ENCODE results near the gene SORBS2. TPM values are rescaled to one million over a fixed set of nuclear protein-coding genes. Genes with fewer than 3 reads are reported as not detected.

SORBS2 gene
- total RNA-seq, 1 experiment from 2014 or later = 0.34 TPM

DNA sequence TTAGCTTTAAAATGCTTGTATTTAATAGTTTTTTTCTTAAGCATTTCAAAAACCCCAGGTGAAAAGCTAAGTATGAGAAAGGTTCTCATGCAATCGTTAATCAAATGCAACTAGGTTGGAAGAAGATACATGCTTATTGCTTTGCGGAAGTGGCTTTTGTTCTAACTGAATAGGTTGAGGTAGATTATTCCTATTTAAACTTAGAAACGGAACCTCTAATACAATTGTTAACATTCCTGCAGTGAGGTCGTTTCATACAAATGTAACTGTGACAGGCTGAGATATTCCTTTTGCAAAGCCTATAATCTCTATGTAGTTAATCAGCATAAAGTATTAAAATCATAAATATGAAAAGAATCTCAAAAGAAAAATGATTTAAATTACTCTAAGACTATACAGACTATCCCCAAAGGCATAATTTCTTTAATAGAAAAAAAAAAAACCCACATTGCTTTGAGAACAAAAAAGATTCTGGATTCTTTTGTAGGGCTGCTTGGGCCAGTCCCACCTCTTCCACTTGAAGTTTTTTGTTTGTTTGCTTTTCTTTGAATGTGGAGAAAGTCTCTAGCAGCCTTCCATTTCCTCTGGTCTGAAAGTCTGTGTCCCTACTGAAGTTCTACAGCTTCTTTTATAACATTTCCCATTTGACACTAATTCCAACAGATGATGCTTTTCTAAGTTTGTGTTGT, 25.6 kb upstream of the SORBS2 start:
- BruUV-seq (replicated peaks) = no TSS peak
- H3K9me3 ChIP-seq (ENCODE audit: control insufficient read depth in 1 of 2, insufficient read depth in 1 of 2, low read depth in 1 of 2, low read length in 2 of 2) = no peaks in the 10 kb centered on the region
- peaks cover 8 to 23% of the 10 kb centered on the region in 2 experiments for H3K4me1 ChIP-seq (ENCODE audit: control insufficient read depth in 1 of 2, insufficient read depth in 2 of 2, low read length in 2 of 2)
- no peak for TF ChIP-seq CEBPB (IDR thresholded peaks at IDR 0.05; ENCODE audit: low read depth)
- TF ChIP-seq POLR2AphosphoS5 (IDR thresholded peaks at IDR 0.05; ENCODE audit: low read depth, low read length) = no peak
- no peak for TF ChIP-seq SP1 (IDR thresholded peaks at IDR 0.05; ENCODE audit: low read depth)
- TF ChIP-seq FOSL1 (IDR thresholded peaks at IDR 0.05; ENCODE audit: low read depth) = no peak
- no peak for TF ChIP-seq RAD21 (IDR thresholded peaks at IDR 0.05; ENCODE audit: low read depth)
- TF ChIP-seq SRF (IDR thresholded peaks at IDR 0.05; ENCODE audit: low read depth) = no peak
- no peak for TF ChIP-seq EGR1 (IDR thresholded peaks at IDR 0.05; ENCODE audit: low read depth)
- TF ChIP-seq, protein P1, sequence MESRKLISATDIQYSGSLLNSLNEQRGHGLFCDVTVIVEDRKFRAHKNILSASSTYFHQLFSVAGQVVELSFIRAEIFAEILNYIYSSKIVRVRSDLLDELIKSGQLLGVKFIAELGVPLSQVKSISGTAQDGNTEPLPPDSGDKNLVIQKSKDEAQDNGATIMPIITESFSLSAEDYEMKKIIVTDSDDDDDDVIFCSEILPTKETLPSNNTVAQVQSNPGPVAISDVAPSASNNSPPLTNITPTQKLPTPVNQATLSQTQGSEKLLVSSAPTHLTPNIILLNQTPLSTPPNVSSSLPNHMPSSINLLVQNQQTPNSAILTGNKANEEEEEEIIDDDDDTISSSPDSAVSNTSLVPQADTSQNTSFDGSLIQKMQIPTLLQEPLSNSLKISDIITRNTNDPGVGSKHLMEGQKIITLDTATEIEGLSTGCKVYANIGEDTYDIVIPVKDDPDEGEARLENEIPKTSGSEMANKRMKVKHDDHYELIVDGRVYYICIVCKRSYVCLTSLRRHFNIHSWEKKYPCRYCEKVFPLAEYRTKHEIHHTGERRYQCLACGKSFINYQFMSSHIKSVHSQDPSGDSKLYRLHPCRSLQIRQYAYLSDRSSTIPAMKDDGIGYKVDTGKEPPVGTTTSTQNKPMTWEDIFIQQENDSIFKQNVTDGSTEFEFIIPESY (IDR thresholded peaks at IDR 0.05; ENCODE audit: extremely low read depth, insufficient replicate concordance, low read length) = no peak
- no peak for TF ChIP-seq POLR2A (IDR thresholded peaks at IDR 0.05; ENCODE audit: borderline replicate concordance, extremely low read depth, insufficient read depth, insufficient read length)
- no peak for TF ChIP-seq EZH2phosphoT487 (IDR thresholded peaks at IDR 0.05; ENCODE audit: borderline replicate concordance)
- TF ChIP-seq, protein P2, sequence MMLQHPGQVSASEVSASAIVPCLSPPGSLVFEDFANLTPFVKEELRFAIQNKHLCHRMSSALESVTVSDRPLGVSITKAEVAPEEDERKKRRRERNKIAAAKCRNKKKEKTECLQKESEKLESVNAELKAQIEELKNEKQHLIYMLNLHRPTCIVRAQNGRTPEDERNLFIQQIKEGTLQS (IDR thresholded peaks at IDR 0.05) = no peak
- TF ChIP-seq ELF1 (IDR thresholded peaks at IDR 0.05; ENCODE audit: borderline replicate concordance, low read depth) = no peak
- TF ChIP-seq TCF7L2 (IDR thresholded peaks at IDR 0.05; ENCODE audit: borderline replicate concordance, extremely low read depth, insufficient read depth, insufficient read length) = no peak
- no peak for TF ChIP-seq SIN3A (IDR thresholded peaks at IDR 0.05; ENCODE audit: low read depth)
- no peak for TF ChIP-seq ZFX (IDR thresholded peaks at IDR 0.05)
- TF ChIP-seq EZH2 (IDR thresholded peaks at IDR 0.05) = no peak
- H3K4me3 ChIP-seq (replicated peaks in 1 of 2; ENCODE audit: low read depth in 1 of 2, low read length in 2 of 2) = no peak overlapping the region
- ChIA-PET POLR2A (no interaction called here), CTCF (no interaction called here), RAD21 (ENCODE audit: low non-redundant PET in 1 of 2, low total read pairs in 2 of 2, uncharacterized antibody in 2 of 2, unreplicated experiment in 2 of 2) (no interaction called here)
- ATAC-seq (no peak), DNase-seq (ENCODE audit: low read depth, low spot score) (no peak)
- H2AFZ ChIP-seq (ENCODE audit: low read depth, low read length, poor library complexity, severe bottlenecking) = no peak overlapping the region
- no peak overlapping the region for H3K27ac ChIP-seq (ENCODE audit: low read depth, low read length)
- no peaks in the 10 kb centered on the region for H3K79me2 ChIP-seq (ENCODE audit: insufficient read depth, low read length)
- no peaks in the 10 kb centered on the region for H3K27me3 ChIP-seq (ENCODE audit: insufficient read depth, low read length)
- H3K9ac ChIP-seq (ENCODE audit: low read length) = no peak overlapping the region
- no peaks in the 10 kb centered on the region for H4K20me1 ChIP-seq (ENCODE audit: insufficient read depth)
- no peak overlapping the region for H3K4me2 ChIP-seq (ENCODE audit: low read length)
- intact Hi-C loops (cut with micrococcal nuclease) = no loop called here
- no peaks in the 10 kb centered on the region for H3K9me2 ChIP-seq (ENCODE audit: insufficient read depth)
- H3K36me3 ChIP-seq (ENCODE audit: control insufficient read depth in 1 of 2, insufficient read depth in 2 of 2, low read length in 2 of 2) = no peaks in the 10 kb centered on the region
